GM19467 (cell line): Measurements from ENCODE around the gene ZNF780A.
"Not testable (repeated sequence)": the region's sequence is repeated elsewhere in the genome, so short reads cannot be mapped to it uniquely, and the experiment has no call there.

Experiments
- ATAC-seq: cut with Tn5 transposase; IDR thresholded peaks from one replicate; pipeline ENCODE4 v1.9.1; 2021; ENCODE audit warnings: mild to moderate bottlenecking, moderate library complexity; ENCODE audit not compliant: unreplicated experiment

Gene ZNF780A

DNA sequence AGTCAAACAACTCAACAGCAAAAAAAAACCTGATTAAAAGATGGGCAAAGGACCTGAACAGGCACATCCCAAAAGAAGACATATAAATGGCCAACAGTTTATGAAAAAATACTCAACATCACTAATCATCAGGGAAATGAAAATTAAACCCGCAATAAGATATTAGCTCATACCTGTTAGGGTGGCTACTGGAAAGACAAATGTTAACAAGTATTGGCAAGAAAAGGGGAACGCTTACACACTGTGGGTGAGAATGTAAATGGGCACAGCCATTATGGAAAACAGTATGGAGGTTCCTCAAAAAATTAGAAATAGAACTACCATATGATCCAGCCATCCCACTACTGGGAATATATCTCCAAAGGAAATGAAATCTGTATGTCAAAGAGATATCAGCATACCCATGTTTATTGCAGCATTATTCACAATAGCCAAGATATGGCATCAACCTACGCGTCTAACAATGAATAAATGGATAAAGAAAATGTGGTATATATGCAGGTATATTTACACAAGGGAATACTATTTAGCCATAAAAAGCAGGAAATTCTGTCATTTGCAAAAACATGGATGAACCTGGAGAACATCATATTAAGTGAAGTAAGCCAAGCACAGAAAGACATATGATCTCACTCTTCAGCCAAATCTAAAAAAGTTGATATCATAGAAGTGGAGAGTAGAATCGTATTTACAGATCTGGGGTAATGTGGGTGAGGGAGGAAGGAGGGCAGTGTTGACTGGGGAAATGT, 2.3 kb downstream of the ZNF780A start:
- ATAC-seq, result no peak

DNA sequence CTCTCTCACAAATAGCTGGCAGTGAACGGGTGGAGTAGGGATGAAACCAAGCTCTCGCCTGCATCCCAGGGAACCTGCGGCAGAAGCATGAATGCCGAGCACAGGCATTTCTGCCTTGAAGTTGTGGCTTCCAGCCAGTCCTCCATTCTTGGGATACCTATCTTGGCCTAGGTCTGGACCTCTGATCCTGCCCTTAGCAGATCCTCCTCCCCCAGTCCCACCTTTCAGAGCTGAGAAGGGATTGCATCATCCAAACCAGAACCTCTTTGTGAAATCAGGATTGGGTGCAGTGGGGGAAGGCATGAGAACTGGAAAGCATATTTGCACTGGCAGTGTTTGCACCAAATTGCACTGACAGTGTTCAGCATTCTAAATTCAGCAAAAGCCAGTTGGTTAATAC, 5.8 kb downstream of the ZNF780A start:
- ATAC-seq, result no peak

DNA sequence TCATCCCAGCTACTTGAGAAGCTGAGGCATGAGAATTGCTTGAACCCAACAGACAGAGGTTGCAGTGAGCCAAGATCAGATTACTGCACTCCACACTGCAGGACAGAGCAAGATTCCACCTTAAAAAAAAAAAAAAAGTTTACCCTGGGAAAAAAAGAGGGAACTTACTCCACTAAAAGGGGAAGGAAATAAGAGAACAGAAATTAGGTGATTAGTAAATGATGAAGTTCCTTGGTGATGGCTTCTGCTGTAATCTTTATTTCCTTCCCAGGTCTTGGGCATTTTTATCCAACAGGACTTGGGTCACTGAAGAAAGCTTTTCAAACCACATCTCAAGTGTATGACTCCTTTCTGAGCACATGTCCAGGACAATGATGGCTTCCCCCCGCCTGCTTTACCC, 9.3 kb downstream of the ZNF780A start:
- ATAC-seq, result no peak

DNA sequence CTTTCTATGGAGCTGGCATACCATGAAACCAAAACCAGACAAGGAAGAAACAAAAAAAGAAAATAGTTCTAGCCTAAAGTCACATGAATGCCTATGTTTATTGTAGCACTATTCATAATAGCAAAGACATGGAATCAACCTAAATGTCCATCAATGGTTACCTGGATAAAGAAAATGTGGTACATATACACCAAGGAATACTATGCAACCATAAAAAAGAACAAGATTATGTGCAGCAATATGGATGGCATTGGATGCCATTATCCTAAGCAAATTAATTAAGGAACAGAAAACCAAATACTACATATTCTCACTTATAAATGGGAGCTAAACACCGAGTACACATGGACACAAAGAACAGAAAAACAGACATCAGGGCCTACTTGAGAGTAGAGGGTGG, 10.5 kb downstream of the ZNF780A start:
- ATAC-seq, result no peak

DNA sequence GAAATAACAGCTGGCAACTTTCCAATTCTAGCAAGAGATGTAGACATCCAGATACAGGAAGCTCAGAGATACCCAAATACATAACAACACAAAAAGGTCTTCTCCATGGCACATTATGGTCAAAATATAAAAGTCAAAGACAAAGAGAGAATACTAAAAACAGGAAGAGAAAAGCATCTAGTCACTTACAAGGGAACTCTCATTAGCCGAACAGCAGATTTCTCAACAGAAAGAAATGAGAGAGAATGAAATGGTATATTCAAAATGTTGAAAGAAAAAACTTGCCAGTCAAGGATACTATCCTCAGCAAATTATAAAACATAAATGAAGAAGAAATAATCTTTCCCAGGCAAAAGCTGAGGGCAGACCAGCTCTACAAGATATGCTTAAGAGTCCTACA, 12.4 kb downstream of the ZNF780A start:
- ATAC-seq, result no peak

DNA sequence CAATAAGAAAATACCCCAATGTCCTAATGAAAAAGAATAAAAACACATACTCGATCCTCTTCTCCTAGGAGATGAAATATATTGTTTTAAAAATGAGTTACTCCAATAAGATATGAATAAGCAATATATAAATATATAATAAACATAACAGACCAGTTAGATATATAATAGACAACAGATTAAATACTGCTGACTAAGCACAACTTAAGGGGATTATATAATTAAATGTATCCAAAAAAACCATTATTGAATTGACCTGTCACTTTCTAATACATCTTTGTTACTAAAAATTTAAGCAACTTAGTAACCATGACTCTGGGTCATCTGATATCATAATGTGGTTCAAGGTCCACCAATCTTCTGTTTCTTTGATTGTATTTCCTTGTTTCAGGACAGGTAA, 20.7 kb downstream of the ZNF780A start:
- no peak for ATAC-seq

DNA sequence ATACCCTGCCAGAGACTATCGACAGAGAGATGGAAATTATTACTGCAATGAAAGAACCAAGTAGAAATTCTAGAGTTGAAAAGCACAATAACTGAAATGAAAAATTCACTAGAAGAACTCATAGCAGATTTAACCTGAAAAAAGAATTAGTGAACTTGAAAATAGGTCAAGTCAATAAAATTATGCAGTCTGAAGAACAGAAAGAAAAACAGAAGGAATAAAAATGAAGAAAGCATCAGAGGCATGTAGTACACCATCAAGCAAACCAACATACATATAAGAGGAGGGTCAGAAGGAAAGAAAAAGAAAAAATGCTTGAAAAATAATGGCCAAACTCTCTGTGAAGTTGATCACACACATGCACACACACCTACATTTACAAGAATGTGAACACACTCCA, 31.1 kb downstream of the ZNF780A start:
- no peak for ATAC-seq

DNA sequence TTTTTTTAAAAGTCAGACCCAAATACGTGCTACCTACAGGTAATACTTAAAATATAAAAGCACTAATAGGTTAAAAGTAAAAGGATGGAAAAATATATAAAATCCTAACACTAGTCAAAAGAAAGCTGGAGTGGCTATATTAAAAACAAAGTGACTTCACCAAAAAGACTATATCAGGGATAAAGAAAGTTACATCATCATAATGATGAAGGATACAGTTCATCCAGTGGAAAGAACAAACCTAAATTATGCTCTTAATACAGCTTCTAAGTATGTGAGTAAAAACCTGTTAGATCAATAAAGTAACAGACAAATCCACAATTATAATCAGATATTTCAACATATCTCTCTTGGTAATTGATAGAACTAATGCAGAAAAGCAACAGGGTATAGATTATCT, 33.6 kb downstream of the ZNF780A start:
- no peak for ATAC-seq

DNA sequence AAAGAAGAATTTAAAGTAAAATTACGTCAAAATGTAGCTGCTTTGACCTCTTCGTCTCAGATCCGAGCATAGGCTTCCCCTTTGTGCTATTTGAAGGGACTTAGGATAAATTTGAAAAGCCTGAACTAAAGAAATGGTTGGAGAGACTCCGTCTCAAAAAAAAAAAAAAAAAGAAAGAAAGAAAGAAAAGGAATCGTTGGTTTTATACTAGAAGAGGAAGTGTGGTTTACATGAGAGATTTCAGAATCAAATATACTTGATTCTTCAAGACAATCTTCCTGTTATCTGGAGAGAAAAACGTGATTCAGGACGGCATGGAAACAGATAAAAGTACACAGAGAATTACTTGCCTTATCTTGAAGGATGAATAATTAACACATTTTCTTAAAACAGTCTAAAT, 34.2 kb downstream of the ZNF780A start:
- ATAC-seq, result no peak

DNA sequence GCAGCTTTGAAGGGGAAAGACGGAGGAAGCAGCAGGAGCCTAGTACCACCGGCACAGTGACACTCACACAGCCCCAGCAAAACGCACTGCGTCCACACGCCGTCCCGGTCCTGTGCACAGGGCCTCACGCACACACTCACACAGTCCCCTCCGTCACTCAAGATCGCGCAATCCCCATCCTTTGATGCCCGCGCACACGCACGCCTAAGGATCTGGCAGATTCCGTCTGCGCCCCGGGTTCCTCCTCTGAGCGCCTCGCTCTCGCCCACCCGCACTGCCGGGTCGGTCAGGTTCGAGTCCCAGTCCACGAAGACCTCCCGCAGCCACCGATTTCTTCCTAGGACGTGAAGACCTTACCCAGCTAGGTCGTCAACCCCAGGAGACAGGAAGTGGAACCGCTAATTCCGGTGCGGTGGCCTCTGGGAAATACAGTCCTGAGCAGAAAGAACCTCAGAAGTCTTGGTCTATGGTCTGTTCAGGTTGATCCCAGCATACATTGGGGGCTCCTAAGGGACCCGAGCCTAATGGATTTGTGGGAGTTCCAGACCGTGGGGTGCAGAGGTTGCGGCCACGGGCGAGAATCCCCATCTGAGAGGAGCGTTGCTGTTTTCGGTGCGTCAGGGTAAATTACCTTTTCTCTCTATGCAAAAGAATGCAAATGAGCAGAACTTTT, 34.8 kb downstream of the ZNF780A start, which contains the start of gene ZNF780B:
ZNF780B (minus strand) TSS at position 400 of the 673 bp plus-strand sequence. CDS start 5,899 bp downstream, outside the sequence.
- ATAC-seq, result peak; percentile 86

DNA sequence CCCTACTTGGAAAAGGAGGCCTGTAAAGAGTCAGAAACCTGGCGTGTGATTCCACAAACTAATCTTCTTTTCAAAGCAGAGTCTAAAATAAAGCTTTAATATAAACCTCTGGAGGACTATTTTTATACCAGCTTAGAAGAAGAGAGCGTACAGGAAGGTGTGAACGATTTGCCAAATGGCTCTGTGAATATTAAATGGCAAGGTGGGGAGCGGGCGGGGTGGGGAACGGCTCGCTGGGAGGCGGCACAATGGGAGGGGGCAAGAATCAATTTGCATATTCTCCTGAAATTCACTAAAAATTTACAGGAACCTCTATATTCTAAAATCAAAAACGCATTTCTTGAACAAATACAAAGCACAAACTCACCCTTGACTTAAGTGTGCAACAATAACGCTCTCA, 35.7 kb downstream of the ZNF780A start:
- ATAC-seq, result no peak

DNA sequence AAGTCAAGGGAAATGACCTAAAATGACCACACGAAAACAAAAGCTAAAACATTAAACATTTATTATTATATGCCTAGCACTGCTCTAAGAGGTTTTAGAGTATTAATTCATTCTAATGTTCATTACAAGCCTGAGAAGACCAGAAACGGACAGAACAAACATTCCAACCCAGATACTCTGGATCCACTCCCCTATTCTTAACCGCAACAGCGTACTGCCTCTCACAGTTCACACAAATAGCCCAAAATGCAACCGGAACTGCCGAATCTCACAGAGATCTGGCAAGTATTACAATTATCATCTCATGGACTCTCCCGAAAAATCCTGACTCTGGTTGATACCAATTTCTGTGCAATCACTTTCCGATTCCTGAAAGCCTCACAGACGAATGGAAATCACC, 36.1 kb downstream of the ZNF780A start:
- ATAC-seq, result no peak

DNA sequence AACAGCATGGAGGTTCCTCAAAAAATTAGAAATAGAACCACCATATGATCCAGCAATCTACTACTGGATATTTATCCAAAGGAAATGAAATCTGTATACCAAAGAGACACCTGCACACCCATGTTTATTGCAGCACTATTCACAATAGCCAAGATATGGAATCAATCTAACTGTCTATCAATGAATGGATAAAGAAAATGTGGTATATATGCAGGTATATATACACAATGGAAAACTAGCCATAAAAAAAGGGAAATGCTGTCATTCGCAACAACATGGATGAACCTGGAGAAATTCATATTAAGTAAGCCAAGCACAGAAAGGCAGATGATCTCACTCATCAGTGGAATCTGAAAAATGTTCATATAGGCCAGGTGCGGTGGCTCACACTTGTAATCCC, 37.3 kb downstream of the ZNF780A start:
- no peak for ATAC-seq

DNA sequence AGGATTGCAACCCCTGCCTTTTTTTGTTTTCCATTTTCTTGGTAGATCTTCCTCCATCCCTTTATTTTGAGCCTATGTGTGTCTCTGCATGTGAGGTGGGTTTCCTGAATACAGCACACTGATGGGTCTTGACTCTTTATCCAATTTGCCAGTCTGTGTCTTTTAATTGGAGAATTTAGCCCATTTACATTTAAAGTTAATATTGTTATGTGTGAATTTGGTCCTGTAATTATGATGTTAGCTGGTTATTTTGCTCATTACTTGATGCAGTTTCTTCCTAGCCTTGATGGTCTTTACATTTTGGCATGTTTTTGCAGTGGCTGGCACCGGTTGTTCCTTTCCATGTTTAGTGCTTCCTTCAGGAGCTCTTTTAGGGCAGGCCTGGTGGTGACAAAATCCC, 49.0 kb downstream of the ZNF780A start:
- ATAC-seq, result not testable (repeated sequence)

DNA sequence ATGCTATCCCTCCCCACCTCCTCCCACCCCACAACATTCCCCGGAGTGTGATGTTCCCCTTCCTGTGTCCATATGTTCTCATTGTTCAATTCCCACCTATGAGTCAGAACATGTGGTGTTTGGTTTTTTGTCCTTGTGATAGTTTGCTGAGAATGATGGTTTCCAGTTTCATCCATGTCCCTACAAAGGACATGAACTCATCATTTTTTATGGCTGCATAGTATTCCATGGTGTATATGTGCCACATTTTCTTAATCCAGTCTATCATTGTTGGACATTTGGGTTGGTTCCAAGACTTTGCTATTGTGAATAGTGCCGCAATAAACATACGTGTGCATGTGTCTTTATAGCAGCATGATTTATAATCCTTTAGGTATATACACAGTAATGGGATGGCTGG, 52.7 kb downstream of the ZNF780A start:
- ATAC-seq, result not testable (repeated sequence)

DNA sequence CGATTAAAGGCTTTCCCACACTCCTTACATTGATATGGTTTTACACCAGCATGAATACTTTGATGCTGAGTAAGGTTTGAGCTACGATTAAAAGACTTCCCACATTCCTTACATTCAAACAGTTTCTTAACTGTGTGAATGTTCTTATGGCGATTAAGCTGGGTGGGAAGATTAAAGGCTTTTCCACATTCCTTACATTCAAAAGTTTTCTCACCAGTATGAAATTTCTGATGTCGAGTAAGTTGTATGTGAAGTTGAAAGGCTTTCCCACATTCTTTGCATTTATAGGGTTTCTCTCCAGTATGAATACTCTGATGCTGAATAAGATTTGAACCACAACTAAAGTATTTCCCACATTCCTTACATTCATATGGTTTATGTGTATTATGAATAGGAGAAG, 54.7 kb downstream of the ZNF780A start:
- no peak for ATAC-seq

DNA sequence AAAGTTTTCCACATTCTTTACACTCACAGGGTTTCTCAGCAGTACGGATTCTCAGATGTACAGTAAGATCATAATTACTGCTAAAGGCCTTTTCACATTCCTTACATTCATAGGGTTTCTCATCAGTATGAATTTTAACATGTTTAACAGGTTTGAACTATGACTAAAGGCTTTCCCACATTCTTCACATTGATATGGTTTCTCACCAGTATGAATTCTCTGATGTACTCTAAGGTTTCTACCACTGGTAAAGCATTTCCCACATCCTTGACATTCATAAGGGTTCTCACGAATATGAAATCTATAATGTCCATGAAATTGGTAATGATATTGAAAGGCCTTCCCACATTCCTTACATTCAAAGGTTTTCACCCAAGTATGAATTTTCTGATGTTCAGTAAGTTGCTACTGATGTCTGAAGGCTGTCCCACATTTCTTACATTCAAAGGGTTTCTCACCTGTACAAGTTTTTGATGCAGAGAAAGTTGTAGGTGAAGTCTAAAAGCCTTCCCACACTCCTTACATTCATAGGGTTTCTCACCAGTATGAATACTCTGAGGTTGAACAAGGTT, 56.7 kb downstream of the ZNF780A start:
- ATAC-seq, result no peak

DNA sequence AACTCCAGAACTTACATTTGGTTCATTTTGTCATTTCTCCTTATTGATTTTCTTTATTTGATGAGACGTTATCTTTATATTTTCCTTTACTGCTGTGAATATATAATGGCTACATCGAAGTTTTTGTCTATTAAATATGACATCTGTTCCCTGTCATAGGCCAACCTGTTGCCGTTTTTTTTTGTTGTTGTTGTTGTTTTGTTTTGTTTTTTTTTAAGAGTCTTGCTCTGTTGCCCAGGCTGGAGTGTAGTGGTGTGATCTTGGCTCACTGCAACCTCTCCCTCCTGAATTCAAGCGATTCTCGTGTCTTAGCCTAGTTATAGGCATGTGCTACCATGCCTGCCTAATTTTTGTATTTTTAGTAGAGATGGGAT, 64.2 kb downstream of the ZNF780A start:
- no peak for ATAC-seq

DNA sequence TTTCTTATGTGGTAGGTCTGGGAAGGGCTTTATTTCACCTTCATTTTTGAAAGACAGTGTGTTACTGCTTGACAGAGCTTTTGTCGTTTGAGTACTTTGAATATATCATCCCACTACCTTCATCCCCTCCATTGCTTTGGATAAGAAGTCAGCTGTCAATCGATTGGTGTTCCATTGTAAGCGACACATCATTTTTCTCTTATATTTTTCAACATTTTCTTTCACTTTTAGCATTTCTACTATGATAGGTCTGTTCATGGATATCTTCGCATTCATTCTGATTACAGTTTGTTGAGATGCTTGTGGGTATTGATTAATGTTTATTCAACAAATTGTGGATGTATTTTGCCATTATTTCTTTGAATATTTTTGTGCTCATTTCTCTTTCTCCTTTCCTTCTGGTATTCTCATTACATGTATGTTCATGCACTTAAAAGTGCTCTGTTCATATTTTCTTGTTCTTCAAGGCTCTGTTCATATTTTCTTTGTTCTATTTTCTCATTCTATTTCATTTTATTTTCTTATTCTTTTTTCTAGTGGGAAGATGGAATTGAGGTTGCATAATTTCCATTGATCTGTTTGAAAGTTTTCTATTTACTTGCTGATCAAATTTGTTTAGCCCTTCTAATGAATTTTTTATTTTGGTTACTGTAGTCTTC, 64.7 kb downstream of the ZNF780A start:
- ATAC-seq, result no peak

DNA sequence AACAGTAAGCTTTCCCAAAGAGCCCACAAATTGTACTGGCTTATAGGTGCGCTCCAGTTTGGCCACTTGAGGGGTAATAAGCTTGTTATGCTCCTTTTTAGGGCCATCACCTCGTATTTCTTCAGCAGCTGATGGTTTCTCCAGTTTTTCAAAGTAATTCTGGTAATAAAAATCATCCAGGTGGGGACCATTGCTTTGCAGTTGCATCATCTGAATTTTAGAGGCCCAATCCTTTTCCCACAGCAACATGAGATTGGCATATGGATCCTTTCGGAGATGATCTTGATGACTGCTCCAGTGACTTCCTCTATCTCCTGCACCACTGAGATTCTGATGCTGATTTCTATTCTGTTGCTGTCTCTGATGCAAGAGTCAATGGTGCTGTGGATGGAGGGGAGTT, 66.8 kb downstream of the ZNF780A start:
- no peak for ATAC-seq
